ENCODE results near the gene CFHR4.
"Not testable (repeated sequence)": the region's sequence is repeated elsewhere in the genome, so short reads cannot be mapped to it uniquely, and the experiment has no call there.

CFHR4 gene

DNA sequence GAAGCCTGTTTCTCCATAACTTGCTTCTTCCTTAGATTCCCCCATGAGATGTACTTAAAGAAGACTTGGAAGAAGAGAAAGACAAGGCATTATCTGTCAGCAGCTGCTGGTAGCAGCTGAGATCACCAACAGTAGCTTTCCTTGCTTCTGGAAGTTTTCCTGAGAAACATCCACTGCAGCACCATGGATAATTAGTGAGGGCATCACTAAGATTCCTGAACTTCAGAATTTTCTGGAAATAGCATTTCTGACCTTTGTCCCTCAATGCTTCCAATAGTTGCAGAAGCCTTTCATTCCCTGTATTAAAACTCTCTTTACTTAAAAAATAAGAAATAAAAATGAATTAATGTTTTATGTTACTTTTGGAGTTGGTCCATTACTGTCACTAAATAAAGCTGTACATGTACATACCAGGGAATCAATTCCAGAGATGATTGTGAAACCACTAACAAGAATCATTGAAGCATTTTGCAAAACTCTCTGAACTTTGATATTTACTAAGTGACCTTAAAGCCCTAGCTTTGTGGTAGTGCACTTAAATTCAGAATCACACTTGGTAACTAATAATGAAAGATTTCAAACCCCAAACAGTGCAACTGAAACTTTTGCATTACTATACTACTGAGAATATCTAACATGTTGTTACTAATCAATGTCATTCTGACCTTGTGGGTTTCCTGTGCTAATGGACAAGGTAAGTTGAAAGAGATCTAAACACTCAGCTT lies at the start of gene CFHR4:
TSS of gene CFHR4 (plus strand) at position 538 of the 725 bp plus-strand sequence. CDS start at position 637, 99 bp downstream.
- no peak for DNase-seq

DNA sequence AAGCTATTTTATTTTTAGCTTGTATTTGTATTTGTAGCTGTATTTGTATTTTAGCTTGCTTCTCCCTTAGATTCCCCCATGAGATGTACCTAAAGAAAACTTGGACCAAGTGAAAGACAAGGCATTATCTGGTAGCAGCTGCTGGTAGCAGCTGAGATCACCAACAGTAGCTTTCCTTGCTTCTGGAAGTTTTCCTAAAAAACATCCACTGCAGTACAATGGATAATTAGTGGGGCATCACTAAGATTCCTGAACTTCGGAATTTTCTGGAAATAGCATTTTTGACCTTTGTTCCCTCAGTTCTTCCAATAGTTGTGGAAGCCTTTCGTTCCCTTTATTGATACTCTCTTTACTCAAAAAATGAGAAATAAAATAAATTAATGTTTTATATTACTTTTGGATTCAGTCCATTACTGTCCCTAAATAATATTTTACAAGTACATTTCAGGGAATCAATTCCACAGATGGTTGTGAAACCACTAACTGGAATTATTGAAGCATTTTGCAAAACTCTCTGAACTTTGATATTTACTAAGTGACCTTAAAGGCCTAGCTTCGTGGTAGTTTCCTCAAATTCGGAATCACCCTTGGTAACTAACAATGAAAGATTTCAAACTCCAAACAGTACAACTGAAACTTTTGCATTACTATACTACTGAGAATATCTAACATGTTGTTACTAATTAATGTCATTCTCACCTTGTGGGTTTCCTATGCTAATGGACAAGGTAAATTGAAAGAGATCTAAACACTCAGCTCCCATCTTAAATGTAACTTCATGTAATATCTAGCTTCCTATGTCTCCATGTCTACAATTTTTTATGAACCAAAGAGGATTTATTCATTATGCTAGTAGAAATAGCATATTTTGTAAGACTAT lies 38.0 kb upstream of the CFHR4 start:
- DNase-seq = not testable (repeated sequence)

DNA sequence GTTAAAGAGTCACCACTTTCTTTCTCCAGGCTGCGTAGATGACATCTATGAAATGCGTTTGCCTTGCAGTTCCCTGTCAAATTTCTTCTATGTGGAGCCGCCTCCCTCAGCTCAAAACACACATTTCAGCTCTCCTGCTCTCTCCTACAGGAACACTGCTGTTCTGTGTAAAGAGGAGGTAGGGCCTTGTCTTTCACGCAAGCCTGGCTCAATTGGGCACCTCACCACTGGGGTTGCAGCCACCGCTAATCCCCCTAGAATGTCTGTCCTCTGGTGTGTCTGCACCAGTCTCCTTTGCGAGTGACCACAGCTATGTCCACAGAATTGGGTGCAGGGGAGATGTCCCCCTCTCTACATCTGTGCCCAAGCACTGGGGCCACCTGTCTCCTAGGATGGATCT lies 31.8 kb upstream of the CFHR4 start:
- DNase-seq = no peak

DNA sequence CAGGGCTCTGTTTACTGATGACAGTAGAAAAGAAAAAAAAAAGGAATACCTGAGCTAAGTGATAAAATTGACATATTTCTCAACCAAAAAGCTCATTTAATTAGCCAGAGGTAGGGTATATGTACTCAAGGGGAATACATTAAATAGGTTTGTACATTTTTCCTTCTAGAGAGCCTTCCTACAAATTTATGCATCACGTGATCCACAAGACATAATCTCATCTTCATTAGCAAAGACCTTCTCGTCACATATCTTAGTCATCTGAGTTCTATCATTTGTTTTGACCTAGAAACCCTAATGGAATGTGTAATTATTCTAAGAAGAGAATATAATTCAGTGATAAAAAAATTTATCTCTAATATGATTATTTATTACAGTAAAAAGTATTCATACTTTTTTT lies 30.7 kb upstream of the CFHR4 start:
- no peak for DNase-seq

DNA sequence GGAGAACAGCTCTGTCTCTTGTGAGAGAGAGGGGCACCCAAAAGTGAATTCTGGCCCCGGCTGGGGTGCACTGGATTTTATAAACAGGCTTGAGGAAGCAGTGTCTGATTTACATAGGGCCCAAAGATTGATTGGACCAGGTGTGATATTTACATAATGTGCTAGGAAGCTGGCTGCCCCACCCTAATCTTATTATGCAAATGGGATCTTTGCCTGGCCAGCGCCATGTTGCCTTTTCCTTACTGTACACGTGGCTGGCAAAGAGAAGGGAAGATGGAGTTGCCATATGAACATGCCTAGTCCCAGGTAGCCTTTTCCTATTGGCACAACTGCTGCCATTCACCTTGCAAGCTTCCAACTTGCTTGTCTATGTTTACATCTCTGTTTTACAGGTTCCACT lies 29.0 kb upstream of the CFHR4 start:
- DNase-seq = peak; percentile 2 to 49

DNA sequence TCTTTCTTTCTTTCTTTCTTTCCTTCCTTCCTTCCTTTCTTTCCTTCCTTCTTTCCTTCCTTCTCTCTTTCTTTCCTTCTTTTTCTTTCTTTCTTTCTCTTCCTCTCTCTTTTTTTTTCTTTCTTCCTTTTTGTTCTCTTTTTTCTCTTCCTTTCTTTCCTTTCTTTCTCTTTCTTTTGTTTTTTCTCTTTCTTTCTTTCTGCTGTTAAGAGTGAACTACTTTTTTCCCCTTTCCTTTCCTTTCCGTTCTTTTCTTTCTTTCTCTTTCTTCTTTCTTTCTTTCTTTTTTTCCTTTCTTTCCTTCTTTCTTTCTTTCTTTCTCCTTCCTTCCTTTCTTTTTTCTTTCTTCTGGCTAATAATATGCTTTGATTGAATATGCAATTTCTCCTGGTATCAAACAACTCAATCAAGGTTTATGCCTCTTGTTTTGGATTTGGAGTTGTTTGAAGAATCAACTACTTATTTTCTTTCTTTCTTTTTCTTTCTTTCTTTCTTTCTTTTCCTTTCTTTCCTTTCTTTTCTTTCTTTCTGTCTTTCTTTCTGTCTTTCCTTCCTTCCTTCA lies 27.4 kb upstream of the CFHR4 start:
- DNase-seq = no peak

DNA sequence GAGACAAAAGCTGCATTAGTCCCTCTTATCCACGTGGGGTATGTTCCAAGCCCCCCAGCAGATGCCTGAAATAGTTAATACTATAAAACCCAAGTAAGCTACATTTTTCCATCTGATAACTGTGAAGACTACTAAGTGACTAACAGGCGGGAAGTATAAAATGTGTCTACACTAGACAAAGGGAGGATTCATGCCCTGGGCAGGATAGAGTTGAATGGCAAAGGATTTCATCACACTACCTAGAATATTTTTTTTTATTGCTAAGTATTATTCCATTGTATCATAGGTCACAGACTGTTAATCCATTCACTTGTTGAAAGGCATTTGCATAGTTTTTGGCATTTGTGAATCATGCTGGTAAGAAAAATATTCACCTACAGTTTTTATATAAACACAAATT lies 26.4 kb upstream of the CFHR4 start:
- DNase-seq = no peak

DNA sequence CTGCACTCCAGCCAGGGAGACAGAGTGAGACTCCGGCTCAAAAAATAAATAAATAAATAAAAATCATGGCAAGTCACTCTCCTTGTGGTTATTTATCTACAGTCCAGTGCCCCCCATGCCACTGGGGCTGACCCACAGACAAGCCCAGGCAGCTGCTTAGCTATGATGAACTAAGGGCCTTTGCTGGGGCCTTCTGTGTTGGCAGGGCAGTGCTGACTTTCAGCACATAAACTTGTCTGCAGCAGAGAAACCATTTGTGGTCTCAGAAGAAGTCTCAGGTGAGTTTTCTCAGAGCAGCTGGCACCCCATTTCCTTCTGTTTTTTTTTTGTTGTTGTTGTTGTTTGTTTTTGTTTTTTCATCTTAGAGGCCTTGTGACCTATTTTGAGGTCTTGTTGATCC lies 20.9 kb upstream of the CFHR4 start:
- no peak for DNase-seq

DNA sequence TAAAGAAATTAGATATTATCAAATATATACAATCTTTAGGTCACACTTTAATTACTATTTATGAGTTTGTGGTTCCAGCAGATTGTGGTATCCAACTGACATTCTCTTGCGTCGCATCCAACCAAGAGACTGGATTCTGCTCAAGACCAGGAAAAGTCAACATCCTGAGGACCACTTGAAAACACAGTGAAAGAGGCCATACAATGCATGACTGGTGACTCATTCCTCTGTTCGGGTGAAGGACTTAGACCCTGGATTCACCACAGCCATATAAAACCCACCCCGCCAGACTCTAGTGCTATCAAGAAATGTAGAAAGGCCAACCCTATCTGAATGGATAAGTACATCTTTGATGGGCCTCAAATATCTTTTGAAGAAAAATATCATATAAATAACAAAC lies 14.5 kb upstream of the CFHR4 start:
- DNase-seq = no peak

DNA sequence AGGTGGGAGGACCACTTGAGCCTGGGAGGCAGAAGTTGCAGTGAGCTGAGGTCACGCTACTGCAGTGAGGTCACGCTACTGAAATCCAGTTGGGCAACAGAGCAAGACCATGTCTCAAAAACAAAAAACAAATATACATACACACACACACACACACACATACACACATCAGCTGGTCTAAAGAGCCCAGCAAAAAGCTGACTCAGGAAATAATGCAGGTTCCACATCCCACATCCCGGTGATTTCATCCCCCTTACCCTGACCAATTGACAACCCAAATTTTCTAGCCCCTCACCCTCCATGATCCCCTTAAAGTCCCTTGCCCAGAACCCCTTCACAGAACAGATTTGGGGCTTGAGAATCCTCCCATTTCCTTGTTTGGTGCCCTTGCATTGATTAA lies 11.9 kb upstream of the CFHR4 start:
- DNase-seq = no peak

DNA sequence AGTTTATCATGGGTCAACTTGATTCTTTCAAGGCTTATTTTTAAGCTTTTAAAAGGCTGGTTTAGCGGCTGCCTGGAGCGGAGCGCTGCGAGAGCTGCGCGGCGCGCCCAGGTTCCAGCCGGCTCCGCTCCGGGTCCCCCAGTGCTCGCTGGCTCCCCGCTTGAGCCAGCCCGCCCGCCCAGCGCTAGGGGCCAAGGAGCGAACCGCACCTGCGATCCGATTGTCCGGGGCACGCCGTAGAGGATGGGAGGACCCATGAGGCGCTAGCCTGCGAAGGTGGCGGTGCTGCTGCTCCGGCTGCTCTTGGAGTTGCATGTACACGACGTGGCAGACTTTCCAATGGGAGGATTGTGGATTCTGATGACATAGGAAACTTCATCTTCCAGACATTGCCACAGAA lies 9.9 kb upstream of the CFHR4 start:
- DNase-seq = peak; percentile 18 to 57

DNA sequence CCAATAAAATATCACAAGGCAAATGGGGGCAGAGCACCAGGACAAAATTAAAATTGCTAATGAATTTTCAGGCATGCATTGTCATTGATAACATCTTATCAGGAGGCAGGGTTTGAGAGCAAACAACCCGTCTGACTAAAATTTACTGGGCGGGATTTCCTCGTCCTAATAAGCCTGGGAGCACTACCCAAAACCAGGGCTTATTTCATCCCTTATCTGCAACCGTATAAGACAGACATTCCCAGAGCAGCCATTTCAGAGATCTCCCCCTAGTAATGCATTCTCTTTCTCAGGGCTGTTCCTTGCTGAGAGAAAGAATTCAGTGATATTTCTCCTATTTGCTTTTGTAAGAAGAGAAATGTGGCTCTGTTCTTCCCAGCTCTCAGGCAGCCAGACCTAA lies 1.3 kb upstream of the CFHR4 start:
- DNase-seq = not testable (repeated sequence)

DNA sequence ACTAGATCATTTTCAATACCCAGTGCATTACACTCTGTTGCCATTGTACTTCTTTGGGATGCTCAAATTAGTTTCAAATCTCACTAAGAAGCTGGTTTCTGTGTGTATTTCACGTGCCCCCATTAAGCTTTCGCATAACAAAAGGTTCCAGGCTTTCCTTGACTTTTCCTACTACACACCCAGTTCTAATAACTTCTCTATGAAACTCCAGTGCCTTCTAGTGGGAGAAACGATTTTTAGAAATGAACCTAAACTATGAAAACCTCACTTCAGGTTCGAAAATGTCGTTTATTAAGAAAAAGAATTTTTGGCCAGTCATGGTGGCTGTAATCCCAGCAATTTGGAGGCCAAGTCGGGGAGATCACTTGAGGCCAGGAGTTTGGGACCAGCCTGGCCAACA lies 2.8 kb downstream of the CFHR4 start:
- DNase-seq = no peak

DNA sequence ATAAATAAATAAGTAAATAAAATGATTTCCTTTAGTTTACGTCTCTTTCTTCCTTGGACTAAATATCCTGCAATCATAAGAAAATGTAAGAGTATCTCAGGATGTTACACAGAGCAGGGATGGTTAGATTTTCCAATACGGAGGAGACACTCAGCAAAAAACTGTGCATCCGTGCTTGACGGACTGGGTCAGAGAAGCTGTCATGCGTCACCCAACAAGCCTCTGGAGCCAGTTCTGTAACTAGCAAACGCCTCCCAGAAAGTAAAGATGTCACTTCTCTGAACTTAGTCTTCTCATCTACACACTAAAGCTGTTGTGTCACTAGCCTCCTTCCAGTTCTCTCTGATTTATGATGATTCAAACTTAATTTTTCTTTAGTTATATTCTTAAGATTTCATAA lies 3.4 kb downstream of the CFHR4 start:
- no peak for DNase-seq

DNA sequence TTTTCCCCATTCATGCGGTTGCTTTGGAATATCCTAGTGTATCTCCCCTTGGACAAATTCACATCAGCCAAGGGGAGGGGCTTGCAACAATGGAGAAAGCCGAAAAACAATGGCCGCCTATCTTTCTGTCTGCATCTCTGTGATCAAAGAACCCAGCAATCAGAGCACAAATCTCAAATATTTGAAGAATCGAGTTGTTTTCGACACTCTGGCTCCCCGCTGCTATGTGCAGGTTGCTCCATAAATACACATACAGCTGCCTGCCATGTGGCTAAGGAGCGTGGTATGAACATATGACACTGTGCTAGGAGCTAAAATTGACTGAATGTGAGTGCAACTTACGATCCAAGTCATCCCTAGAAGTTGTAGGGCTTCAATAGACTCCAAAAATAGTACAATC lies 8.5 kb downstream of the CFHR4 start:
- DNase-seq = no peak

DNA sequence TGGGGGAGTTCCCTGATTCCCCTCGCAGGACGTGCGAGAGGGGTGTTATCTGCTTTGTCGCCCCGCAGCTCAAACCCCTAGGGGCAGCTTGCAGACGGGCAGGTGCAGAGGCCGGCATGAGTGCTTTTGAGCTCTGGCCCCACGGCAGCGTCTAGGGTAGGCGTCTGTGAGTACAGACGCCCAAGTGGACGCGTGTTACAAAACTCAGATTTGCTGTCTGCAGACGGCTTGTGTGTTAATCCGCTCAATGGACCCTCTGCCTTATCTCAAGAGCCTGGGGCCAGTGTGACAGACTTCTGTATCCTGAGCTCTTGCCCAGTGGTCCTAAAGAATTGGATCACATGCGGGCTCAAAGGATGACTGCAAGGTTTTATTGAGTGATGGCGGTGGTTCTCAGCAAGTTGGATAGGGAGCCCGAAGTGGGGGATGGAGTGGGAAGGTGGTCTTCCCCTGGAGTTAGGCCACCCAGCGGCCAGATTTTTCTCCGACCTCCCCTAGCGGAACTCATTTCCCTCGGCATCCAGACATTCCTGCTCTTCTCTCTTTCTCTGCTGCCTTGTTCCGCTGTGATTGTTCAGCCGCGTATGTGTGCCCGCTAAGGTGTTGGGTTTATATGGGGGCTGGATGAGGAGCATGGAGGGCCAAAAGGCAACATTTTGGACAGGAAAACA lies 9.4 kb downstream of the CFHR4 start:
- DNase-seq = no peak

DNA sequence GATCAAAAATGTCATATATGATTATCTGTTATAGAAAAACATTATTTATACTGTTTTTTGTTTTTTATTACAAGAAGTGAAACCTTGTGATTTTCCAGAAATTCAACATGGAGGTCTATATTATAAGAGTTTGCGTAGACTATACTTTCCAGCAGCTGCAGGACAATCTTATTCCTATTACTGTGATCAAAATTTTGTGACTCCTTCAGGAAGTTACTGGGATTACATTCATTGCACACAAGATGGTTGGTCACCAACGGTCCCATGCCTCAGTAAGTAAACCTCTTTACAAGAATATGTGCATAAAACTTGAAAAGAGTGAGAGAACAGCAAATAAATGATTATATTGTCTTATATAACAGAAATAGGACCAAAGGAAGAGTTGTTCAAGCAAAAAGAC lies 14.5 kb downstream of the CFHR4 start:
- DNase-seq = no peak

DNA sequence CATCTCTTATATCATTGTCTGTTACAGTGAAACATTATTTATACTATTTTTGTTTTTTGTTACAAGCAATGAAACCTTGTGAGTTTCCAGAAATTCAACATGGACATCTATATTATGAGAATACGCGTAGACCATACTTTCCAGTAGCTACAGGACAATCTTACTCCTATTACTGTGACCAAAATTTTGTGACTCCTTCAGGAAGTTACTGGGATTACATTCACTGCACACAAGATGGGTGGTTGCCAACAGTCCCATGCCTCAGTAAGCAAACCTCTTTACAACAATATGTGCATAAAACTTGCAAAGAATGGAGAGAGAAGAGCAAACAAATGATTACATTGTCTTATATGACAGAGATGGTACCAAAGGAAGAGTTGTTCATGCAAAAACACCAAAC lies 22.4 kb downstream of the CFHR4 start:
- no peak for DNase-seq

DNA sequence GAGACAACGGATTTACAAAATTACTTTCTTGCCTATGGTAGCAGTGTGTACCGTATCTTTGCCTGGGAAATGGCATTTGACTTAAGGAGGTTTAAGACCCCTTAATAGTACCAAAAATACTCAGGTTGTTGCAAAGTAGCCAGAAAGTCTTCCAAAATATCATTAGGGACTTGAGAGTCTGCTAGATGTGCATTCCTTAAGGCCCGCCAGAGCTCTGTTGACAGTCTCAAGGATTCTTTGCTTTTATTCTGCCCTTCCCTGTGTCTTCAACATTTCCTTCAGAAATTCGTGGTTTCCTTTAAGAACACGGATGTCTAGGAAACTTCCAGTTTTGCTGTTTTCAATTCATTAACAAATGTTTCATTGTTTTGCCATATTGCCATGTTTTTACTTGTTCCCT lies 24.4 kb downstream of the CFHR4 start:
- not testable (repeated sequence) for DNase-seq

DNA sequence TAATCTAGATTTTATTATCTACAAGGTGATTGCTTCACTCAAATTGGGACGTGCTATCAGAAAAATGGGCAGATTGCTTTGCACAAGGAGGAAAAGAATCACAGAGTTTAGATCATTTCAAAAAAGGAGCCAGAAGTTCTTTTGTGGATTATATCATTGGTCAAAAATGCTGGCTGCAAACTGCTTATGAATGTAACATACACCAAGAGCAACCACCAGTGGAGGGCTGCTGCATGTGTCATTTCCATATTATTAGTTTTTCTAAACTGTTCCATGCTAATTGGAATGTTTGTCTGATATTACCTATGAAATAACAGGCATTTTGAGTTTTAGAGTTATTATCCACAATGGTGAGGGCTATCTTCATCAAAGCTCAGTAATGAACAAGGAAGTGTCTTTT lies 39.0 kb downstream of the CFHR4 start:
- DNase-seq = not testable (repeated sequence)

DNA sequence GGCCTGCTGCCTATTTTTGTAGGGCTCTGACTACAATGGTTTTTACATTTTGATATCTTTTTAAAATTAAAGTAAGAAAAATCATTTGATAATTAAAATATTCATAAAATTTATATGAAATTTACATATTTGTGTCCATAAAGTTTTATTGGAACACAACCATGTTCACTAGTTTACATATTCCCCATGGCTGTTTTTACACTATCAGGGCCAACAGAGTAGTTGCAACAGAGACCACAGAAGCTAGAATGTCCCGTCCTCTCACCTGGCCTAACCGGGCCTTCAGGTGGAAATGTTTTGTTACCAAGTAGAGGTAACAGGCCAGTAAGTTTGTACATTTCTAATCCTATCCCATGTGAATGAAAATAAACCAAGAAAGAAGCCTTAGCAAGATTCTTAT lies 45.0 kb downstream of the CFHR4 start:
- not testable (repeated sequence) for DNase-seq

DNA sequence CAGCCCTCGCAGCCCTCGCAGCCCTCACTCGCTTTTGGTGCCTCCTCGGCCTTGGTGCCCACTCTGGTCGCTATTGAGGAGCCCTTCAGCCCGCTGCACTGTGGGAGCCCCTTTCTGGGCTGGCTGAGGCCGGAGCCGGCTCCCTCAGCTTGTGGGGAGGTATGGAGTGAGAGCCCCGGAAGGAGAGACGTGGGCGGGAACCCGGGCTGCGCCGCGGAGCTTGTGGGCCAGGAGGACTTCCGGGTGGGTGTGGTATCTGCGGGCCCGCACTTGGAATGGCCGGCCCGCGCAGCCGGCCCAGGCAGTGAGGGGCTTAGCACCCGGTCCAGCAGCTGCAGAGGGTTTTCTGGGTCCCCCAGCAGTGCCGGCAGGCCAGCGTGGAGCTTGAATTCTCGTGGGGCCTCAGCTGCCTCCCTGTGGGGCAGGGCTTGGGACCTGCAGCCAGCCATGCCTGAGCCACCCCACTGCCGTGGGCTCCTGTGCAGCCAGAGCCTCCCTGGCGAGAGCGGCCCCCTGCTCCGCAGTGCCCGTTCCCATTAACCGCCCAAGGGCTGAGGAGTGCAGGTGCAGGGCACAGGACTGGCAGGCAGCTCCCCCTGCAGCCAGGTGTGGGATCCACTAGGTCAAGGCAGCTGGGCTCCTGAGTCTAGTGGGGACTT lies 45.8 kb downstream of the CFHR4 start:
- DNase-seq = no peak

DNA sequence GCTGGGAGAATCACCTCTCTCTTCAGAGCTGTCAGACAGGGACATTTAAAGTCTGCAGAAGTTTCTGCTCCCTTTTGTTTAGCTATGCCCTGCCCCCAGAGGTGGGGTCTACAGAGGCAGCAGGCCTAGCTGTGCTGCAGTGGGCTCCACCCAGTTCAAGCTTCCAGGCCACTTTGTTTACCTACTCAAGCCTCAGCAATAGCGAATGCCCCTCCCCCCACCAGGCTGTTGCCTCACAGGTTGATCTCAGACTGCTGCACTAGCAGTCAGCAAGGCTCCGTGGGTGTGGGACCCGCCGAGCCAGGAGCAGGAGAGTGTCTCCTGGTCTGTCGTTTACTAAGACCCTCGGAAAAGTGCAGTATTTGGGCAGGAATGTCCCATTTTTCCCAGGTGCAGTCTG lies 53.6 kb downstream of the CFHR4 start:
- not testable (repeated sequence) for DNase-seq
